Kidney capillary endothelial cell (primary cell): Measurements from ENCODE around the gene C12orf42.

ENCODE experiments used
- DNase-seq: peaks from one replicate; pipeline ENCODE4 v3.0.0-alpha.2; 2018; ENCODE audit warnings: low spot score

C12orf42 gene

DNA sequence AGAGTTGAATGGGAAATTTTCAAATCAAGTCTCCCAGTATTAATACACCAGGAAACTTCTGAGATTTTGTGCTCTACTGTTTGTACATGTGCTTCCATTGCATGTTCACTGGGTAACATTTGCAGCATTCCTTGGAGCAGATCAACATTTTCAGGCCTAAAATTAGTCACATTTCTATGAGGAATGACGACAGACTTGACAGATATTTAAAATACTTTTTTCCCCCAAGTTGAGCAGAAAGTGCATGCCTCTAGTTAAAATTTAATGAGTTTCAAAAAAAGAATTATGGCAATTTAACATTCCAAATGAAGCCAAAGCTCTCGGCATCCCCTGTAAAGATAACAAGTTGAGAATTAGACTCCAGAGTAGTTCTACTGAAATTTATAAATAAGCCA, 72.3 kb downstream of the C12orf42 start:
- DNase-seq, result no peak

DNA sequence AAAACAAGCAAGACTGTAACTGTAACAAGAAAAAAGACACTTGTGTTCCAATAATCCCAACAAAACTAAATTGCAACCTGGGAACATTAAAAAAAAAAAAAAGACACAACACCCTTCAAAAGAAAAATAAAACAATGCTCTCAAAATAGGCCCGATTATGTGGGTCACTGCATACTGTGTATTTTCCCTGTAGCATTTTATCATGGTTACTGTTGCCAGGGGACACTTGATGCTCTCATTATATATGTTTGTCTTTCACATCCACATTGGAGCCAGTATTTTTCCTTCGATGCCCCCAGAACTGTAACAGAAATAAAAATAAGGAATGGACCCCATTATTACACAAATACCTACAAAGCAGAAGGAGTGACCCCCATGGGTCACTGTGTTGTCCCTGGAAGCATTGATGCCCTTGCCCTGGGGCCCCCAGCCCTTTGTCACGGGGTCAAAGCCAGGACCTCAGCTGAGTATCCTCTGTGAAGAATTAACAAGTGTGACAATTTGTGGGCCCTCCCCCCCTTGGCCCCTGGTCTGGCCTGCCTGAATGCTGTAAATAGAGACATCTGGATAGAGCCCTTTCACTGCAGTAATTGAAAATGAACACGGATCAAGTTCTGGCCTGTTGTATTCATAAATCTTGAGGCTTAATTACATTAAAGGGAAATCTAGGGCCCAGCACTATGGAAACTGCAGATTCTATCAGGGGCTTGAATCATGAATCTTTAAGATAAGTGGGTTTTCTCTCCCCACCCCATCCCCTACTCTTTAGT, 72.8 kb downstream of the C12orf42 start:
- no peak for DNase-seq

GRCh38 chr12:103422328-103422727, 73.4 kb downstream of the C12orf42 start:
- DNase-seq, result no peak

DNA sequence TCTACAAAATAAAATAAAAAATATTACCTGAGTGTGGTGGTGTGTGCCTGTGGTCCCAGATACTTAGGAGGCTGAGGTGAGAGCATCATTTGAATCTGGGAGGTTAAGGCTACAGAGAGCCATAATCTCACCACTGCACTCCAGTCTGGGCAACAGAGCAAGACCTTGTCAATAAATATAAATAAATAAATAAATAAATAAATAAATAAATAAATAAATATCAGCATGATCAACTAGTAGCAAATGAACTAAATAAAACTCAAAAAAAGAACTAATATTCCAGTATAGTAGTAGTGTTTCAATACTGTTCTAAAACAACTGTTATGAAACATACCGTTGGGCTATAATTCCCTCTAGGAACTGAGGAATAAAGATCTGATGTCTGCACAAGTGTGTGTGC, 74.4 kb downstream of the C12orf42 start:
- no peak for DNase-seq

- DNase-seq, result no peak
Observed at GRCh38 chr12:103415681-103416080, 80.1 kb downstream of the C12orf42 start.

GRCh38 chr12:103401421-103401820, 94.3 kb downstream of the C12orf42 start:
- DNase-seq, result no peak

- DNase-seq, result no peak
Observed at GRCh38 chr12:103399986-103400385, 95.8 kb downstream of the C12orf42 start.

GRCh38 chr12:103397536-103397935, 98.2 kb downstream of the C12orf42 start:
- no peak for DNase-seq

- DNase-seq, result no peak
Observed at GRCh38 chr12:103392722-103393121, 103.0 kb downstream of the C12orf42 start.

GRCh38 chr12:103391103-103391502, 104.7 kb downstream of the C12orf42 start:
- DNase-seq, result no peak

- DNase-seq, result no peak
Observed at GRCh38 chr12:103387385-103387784, 108.4 kb downstream of the C12orf42 start.

DNA sequence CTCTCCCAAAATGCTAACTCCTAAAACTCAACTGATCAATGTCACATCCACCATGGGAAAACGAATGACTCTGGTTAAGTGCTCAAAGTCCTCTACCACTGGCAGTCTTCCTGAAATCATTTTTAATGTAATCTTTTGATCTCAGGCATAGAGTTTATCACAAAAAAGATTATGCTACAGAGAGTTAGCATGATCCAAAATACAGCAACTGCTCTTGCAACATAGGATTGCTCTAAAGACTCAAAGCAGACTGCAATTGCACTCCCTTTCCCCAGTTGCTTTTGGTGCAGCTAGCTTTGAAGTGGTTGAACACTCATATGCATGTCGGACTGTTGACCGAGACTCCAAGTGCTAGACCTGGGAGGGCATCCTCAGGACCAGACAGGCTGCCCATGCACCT, 109.3 kb downstream of the C12orf42 start:
- DNase-seq, result no peak

DNA sequence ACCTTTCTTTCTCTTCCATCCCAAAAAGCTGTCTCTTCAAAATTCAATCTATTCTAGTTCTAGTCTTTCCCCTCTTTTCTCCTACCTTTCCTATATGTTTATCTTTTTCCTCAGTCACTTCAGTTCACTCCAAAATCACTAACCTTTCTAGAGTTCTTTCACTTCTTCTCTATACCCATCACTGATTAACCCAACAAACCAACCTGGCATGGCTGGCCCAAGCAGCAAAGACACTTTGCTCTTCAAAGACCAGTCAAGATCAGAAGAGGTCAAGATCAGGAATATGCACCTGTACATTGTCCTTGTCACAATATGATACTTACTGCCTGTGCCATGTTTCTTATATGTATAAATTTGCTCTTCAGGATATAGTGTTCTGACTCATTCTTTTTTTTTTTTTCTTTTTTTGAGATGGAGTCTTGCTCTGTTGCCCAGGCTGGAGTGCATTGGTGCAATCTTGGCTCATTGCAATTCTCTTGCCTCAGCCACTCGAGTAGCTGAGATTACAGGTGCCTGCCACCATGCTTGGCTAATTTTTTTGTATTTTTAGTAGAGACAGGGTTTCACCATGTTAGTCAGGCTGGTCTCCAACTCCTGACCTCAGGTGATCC, 112.9 kb downstream of the C12orf42 start:
- no peak for DNase-seq

DNA sequence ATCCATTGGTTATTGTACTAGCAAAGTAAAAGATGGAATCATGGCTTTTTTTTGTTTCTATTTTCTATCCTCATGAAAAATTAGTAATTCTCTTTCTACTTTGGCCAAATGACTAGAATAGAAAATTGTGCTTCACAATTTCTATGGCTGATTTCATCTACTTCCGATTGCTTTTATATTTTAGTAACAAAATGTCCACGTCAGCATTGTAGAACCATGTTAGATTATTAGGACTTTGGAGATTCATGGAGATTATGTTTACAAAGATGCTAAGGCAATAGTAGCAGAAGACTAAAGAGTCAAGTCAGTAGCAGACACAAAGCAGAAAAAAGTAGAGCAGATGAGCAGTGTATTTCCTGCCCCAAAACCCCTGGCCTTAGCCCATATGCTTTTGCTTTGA, 113.6 kb downstream of the C12orf42 start:
- no peak for DNase-seq

DNA sequence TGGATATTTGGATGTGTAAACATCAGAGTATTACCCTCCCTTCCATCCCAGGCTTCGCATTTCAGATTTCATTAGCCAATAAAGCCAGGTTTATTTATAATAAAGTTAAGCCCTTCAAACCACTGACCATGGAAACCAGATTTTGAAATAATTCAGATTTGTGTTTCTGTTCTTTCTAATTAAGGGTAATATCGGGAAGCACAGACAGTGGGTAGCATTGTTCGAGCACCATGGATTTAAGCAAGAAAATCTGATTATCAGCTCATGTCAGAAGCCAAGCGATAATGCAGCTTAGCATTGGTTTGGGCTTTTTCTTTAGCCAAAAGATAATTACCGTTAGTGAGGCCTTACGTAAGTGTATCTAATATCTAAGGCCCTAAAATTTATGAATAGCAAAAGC, 116.1 kb downstream of the C12orf42 start:
- no peak for DNase-seq

- DNase-seq, result no peak
Observed at GRCh38 chr12:103373088-103373523, 122.7 kb downstream of the C12orf42 start.

- DNase-seq, result no peak
Observed at GRCh38 chr12:103369929-103370328, 125.8 kb downstream of the C12orf42 start.

- no peak for DNase-seq
Observed at GRCh38 chr12:103368167-103368566, 127.6 kb downstream of the C12orf42 start.

DNA sequence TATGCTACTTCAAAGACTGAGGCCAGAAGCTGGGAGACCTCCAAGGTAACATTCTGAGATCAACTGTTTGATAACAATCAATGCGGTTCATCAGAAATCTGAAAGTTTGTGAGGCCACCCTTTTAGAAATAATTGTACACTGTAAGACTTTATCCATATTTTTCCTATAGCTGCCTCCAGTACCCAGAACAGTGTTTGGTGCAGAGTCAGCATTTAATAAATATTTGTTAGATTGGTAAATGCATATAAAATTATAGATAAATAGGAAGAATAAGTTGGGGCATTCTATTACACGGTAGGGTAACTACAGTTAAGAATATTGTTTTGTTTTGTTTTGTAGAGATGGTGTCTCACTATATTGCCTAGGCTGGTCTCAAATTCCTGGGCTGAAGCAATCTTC, 141.4 kb downstream of the C12orf42 start:
- no peak for DNase-seq

DNA sequence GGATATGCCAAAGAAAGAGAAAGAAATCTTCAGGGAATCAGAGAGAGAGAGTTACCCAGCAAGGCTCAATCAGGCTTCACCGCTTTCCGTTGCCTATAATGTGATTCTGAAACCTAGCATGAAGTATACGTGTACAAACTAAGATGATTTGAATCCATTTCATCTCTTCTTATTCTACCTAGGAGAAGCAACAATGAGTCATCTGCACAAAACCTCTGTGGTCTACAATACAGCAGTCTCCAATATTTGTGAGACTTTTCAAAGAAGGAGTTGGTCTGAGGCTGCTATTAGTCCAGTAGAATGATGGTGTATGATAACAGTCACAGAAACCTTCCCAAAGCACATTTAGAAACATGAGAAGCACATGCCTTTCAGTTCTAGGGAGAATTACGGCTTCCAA, 141.9 kb downstream of the C12orf42 start:
- DNase-seq, result no peak

DNA sequence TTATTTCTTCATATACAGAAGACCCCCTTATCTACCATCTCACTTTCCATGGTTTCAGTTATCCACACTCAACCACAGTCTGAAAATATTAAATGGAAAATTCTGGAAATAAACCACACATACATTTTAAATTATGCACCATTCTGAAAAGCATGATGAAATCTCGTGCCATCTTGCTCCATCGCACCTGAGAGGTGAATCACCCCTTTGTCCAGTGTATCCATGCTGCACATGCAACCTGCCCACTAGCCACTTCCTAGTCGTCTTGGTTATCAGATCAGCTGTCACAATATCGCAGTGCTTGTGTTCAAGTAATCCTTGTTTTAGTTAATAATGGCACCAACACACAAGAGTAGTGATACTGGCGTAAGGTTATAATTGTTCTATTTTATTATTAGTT, 145.7 kb downstream of the C12orf42 start:
- DNase-seq, result no peak

GRCh38 chr12:103348935-103349334, 146.8 kb downstream of the C12orf42 start:
- no peak for DNase-seq

DNA sequence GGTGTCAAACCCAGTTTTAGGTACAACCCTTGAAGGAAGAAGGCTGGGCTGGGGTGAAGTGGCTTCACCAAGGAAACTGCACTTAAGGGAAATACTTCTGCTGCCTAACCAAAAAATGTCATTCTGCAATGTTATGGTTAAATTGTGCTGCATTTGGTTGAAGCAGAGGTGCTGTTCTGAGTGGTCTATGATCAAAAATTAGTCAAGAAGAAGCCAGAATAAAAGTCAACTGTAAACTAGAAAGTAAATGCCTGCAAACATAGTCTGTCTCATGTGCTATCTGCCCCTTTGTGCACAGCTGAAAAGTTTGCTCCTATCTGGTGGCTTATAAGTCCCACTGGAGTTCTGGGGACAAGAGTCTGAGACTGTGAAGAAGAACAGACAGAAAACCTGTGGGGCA, 158.8 kb downstream of the C12orf42 start:
- no peak for DNase-seq

DNA sequence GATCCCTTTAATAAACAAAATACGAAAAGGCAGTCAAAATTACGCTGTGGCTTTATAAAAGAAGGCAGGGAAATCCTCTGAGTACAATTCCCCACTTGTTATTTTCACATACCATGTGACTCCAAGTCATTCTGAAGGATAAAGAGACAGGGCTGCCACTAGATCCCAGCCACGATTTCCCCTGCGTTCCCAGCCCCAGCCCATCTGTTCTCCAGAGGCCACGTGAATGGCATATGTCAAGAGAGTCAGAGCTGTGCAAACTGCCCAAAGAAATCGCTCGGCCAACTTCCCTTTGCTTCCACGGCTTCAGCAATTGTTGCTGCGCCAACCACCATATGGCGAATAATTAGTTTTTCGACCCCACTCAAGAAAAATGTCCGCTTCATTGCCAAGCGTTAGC, 161.3 kb downstream of the C12orf42 start:
- no peak for DNase-seq
